GM21390 (cell line): ENCODE measurements around the gene MAGED4.
"Not testable (repeated sequence)": the region's sequence is repeated elsewhere in the genome, so short reads cannot be mapped to it uniquely, and the experiment has no call there.

Experiments used
- ATAC-seq: cut with Tn5 transposase; IDR thresholded peaks from one replicate; pipeline ENCODE4 v1.9.1; 2021; ENCODE audit not compliant: unreplicated experiment

The MAGED4 gene

GRCh38 chrX:52184440-52185077 is at the start of gene MAGED4:
Gene MAGED4 (plus strand): TSS chrX:52184888. CDS start chrX:52185923, 1,035 bp downstream.
- not testable (repeated sequence) for ATAC-seq

- no peak for ATAC-seq
Observed at GRCh38 chrX:52138830-52139544, 45.7 kb upstream of the MAGED4 start.

GRCh38 chrX:52139545-52139895 is 45.2 kb upstream of the MAGED4 start:
- ATAC-seq: no peak

- ATAC-seq: no peak
Observed at GRCh38 chrX:52140020-52140419, 44.7 kb upstream of the MAGED4 start.

GRCh38 chrX:52150667-52151066 is 34.0 kb upstream of the MAGED4 start:
- not testable (repeated sequence) for ATAC-seq

GRCh38 chrX:52160140-52160539 is 24.5 kb upstream of the MAGED4 start:
- ATAC-seq: not testable (repeated sequence)

- ATAC-seq: no peak
Observed at GRCh38 chrX:52166840-52167239, 17.8 kb upstream of the MAGED4 start.

- ATAC-seq: not testable (repeated sequence)
Observed at GRCh38 chrX:52171055-52171454, 13.6 kb upstream of the MAGED4 start.

- ATAC-seq: not testable (repeated sequence)
Observed at GRCh38 chrX:52185078-52185453, 378 bp downstream of the MAGED4 start.

- ATAC-seq: not testable (repeated sequence)
Observed at GRCh38 chrX:52211405-52211804, 26.7 kb downstream of the MAGED4 start.

- ATAC-seq: no peak
Observed at GRCh38 chrX:52213276-52213675, 28.6 kb downstream of the MAGED4 start.

GRCh38 chrX:52216541-52216940 is 31.9 kb downstream of the MAGED4 start:
- no peak for ATAC-seq

GRCh38 chrX:52217494-52218160 is 32.9 kb downstream of the MAGED4 start:
- no peak for ATAC-seq

- ATAC-seq: no peak
Observed at GRCh38 chrX:52220936-52221335, 36.2 kb downstream of the MAGED4 start.
